Heart right ventricle (tissue), 16 donors: ENCODE measurements around the gene LDLRAP1. TPM values are rescaled to one million over a fixed set of nuclear protein-coding genes. Genes with fewer than 3 reads are reported as not detected.
A peak's percentile ranks its signal among the peaks of the same experiment; 100 is the strongest.

Source experiments
- ATAC-seq, 8 donors: fragments of 200-7000 bp; cut with Tn5 transposase; one replicate each; pipeline ENCODE4 v1.9.1; 2020; ENCODE audit warnings: mild to moderate bottlenecking in 8 of 8, moderate library complexity in 8 of 8, moderate number of reproducible peaks in 1 of 8
- DNase-seq, 2 donors: peaks; one replicate each; pipeline ENCODE4 v3.0.0-alpha.2; 2020
- H3K27ac ChIP-seq, 10 donors: fragments of 200-600 bp; sonication (generic) in 2 of 10; one replicate each; pipeline versions ENCODE4 v1.5.0 to v1.8.0; 2020 to 2022; ENCODE audit warnings: mild to moderate bottlenecking in 3 of 10
- H3K27me3 ChIP-seq, 7 donors: fragments of 200-600 bp; one replicate each; pipeline ENCODE4 v1.8.0; 2021 to 2022; ENCODE audit warnings: mild to moderate bottlenecking in 2 of 7
- H3K36me3 ChIP-seq, 9 donors: fragments of 200-600 bp; sonication (generic) in 1 of 9; one replicate each; pipeline versions ENCODE4 v1.5.0 to v1.8.0; 2020 to 2022; ENCODE audit warnings: mild to moderate bottlenecking in 2 of 9
- H3K4me1 ChIP-seq, 9 donors: fragments of 200-600 bp; sonication (generic) in 1 of 9; one replicate each; pipeline versions ENCODE4 v1.5.0 to v1.8.0; 2020 to 2022; ENCODE audit warnings: mild to moderate bottlenecking in 4 of 9
- H3K4me3 ChIP-seq, 10 donors: fragments of 200-600 bp; sonication (generic) in 2 of 10; one replicate each; pipeline versions ENCODE4 v1.5.0 to v1.8.0; 2020 to 2022; ENCODE audit warnings: mild to moderate bottlenecking in 7 of 10, moderate library complexity in 2 of 10
- H3K9me3 ChIP-seq, 11 donors: fragments of 200-600 bp in 10 of 11; sonication (generic) in 2 of 11; one replicate each; pipeline versions ENCODE4 v1.5.0 to v1.8.0; 2013 to 2022; ENCODE audit warnings: mild to moderate bottlenecking in 2 of 11, control low read depth in 1 of 11, moderate library complexity in 1 of 11
- CTCF ChIP-seq, 9 donors: fragments of 200-600 bp; sonication (generic) in 2 of 9; IDR thresholded peaks; one replicate each; pipeline versions ENCODE4 v1.5.0 to v1.8.0; 2021 to 2022; ENCODE audit warnings: antibody characterized with exemption in 9 of 9, mild to moderate bottlenecking in 5 of 9, moderate library complexity in 1 of 9
- WGBS, 2 donors: extraction: QIAGEN DNeasy Blood & Tissue Kit; methylation state at CpG; one replicate each; pipeline ENCODE4 v1.1.7; 2013; ENCODE audit warnings: inconsistent platforms in 1 of 2; 5-methylcytosine and 5-hydroxymethylcytosine counted together
- intact Hi-C, 10 donors: fragments of 100-400 bp; cut with DNase I; formaldehyde crosslinking; loops; one replicate each; pipeline versions ENCODE4 v1.11.1 to v1.14.2; 2022
- polyA plus RNA-seq, 2 donors: library from polyadenylated mRNA; stranded (reverse); fragments of 200-250 nt; gene quantifications; one replicate each; pipeline ENCODE4 v1.2.3, GENCODE V29; 2013
- total RNA-seq, 10 donors: library from RNA; stranded (reverse); fragmentation: NEBNext Ultra II Directional in 3 of 10; extraction: Animal tissue kit (Norgen Biotek cat#: 25700) in 3 of 10; gene quantifications; one replicate each; pipeline versions ENCODE4 v1.2.1 to v1.2.4, GENCODE V29; 2021 to 2023
- donor health status: Arrhythmogenic right ventricular cardiomyopathy.
- donor health status: ischemic (EF 13 %, LVEDD 7.1; RV severe dilation, severe dysfunction).
- donor health status: healthy with polysubstance abuse.
- donor health status: DM: no; HTN: yes; CAD: no.
- donor health status: DM: no; HTN: no; CAD: no.
- donor health status: ischemic (EF 25% LVEDD 6.9; RV normal size, moderate dysfunction).
- donor health status: ischemic (EF 25% LVEDD 5.7; RV mildly dilated, moderate dysfunction).
- donor health status: healthy.
- donor health status: DM: yes; HTN: yes; CAD: no.
- donor health status: Ischemic cardiomyopathy.
- donor health status: ischemic (EF 35%, LVEDD 5.7; RV mildly dilated, moderate dysfunction).
- donor health status: nonischemic (EF 11% LVEDD 7.7; RV severe dilation, severe dysfunction).
- donor health status: DM: yes; HTN: yes; CAD: no.
- donor health status: PGD.
- donor health status: ischemic (EF 29% LVEDD 5.4; RV normal size, mild dysfunction).
- donor health status: nonischemic (EF 23%, LVEDD 6.1; RV moderate dilation, normal function).

LDLRAP1 gene
- total and polyA plus RNA-seq, 12 donors: 8.5 to 16.1 (median 10.3) TPM

GRCh38 chr1:25501235-25502058 is 42.0 kb upstream of the LDLRAP1 start:
- 74 to 79% methylated on average over 7 of the region's 7 CpGs for whole genome bisulfite sequencing, 2 donors
- intact Hi-C loops: loop anchor here in 3 of 10 donors (5.0 to 10.0 kb wide), 3 partner anchors 296 to 313 kb away; partner anchors contain the start of gene MTFR1L (in 1 of the 3)
- no peak overlapping the region for H3K27ac ChIP-seq

GRCh38 chr1:25502957-25503356 is 40.4 kb upstream of the LDLRAP1 start:
- peaks cover 0 to 35% (median 7%) of the 10 kb centered on the region in 9 donors for H3K4me1 ChIP-seq
- peaks cover 0 to 34% (median 6%) of the 10 kb centered on the region in 9 donors for H3K36me3 ChIP-seq
- TF ChIP-seq CTCF (IDR thresholded peaks at IDR 0.05): no peak
- H3K27me3 ChIP-seq: no peaks in the 10 kb centered on the region
- intact Hi-C loops: loop anchor here in 3 of 10 donors (5.0 to 10.0 kb wide), 3 partner anchors 294 to 312 kb away; partner anchors contain the start of gene MTFR1L (in 1 of the 3)
- no peak overlapping the region for H3K27ac ChIP-seq
- no peaks in the 10 kb centered on the region for H3K9me3 ChIP-seq
- DNase-seq: no peak
- WGBS, 2 donors: 70 to 74% methylated on average over 4 of the region's 4 CpGs
- ATAC-seq: no peak
- no peak overlapping the region for H3K4me3 ChIP-seq

More at GRCh38 chr1:25501235-25502058, 42.0 kb upstream of the LDLRAP1 start:
- Histone ChIP-seq H3K9me3 (no peaks in the 10 kb centered on the region), H3K36me3 (peaks cover 0 to 49% (median 11%) of the 10 kb centered on the region in 9 donors), H3K4me3 (no peak overlapping the region), H3K4me1 (peaks cover 0 to 35% (median 7%) of the 10 kb centered on the region in 9 donors), H3K27me3 (no peaks in the 10 kb centered on the region)
- no peak for DNase-seq
- ATAC-seq: peak in 1 of 8 donors; percentile 17
- peak in 2 of 9 donors; percentile 4 to 9 for TF ChIP-seq CTCF (IDR thresholded peaks at IDR 0.05)

GRCh38 chr1:25503551-25504426 is 39.6 kb upstream of the LDLRAP1 start:
- Histone ChIP-seq H3K36me3 (peaks cover 0 to 26% (median 4%) of the 10 kb centered on the region in 9 donors), H3K9me3 (no peaks in the 10 kb centered on the region), H3K4me1 (peaks cover 0 to 35% (median 7%) of the 10 kb centered on the region in 9 donors), H3K27me3 (no peaks in the 10 kb centered on the region), H3K4me3 (no peak overlapping the region), H3K27ac (no peak overlapping the region)
- peak in 7 of 8 donors; percentile 60 to 87 (median 84) for ATAC-seq
- WGBS, 2 donors: 84 to 86% methylated on average over 12 of the region's 12 CpGs
- intact Hi-C loops: loop anchor here in 3 of 10 donors (5.0 to 10.0 kb wide), 3 partner anchors 294 to 311 kb away; partner anchors contain the start of gene MTFR1L (in 1 of the 3)
- peak; percentile 53 to 58 for DNase-seq
- peak; percentile 26 to 68 (median 54) for TF ChIP-seq CTCF (IDR thresholded peaks at IDR 0.05)
